Fibroblast of peridontal ligament (primary cell): ENCODE measurements around the gene ATP6V1E1.

Experiments
- DNase-seq: peaks from one replicate; pipeline ENCODE4 v3.0.0-alpha.2; 2010; ENCODE audit errors: extremely low read depth

Gene ATP6V1E1

GRCh38 chr22:17633998-17634323, 5.4 kb upstream of the ATP6V1E1 start:
- no peak for DNase-seq

- DNase-seq = peak; percentile 63
Measured at GRCh38 chr22:17633217-17633997, 4.9 kb upstream of the ATP6V1E1 start.

- no peak for DNase-seq
Measured at GRCh38 chr22:17631076-17631565, 2.6 kb upstream of the ATP6V1E1 start.

- no peak for DNase-seq
Measured at GRCh38 chr22:17629641-17630040, 1.1 kb upstream of the ATP6V1E1 start.

- no peak for DNase-seq
Measured at GRCh38 chr22:17629173-17629489, 582 bp upstream of the ATP6V1E1 start.

GRCh38 chr22:17627961-17628405, 566 bp downstream of the ATP6V1E1 start:
- no peak for DNase-seq

GRCh38 chr22:17613280-17613679, 15.3 kb downstream of the ATP6V1E1 start:
- DNase-seq = no peak

GRCh38 chr22:17612057-17612456, 16.5 kb downstream of the ATP6V1E1 start:
- peak; percentile 85 for DNase-seq

- no peak for DNase-seq
Measured at GRCh38 chr22:17607891-17608521, 20.5 kb downstream of the ATP6V1E1 start.

- DNase-seq = no peak
Measured at GRCh38 chr22:17606496-17606895, 22.1 kb downstream of the ATP6V1E1 start.

GRCh38 chr22:17603668-17604067, 24.9 kb downstream of the ATP6V1E1 start:
- no peak for DNase-seq

GRCh38 chr22:17601031-17601430, 27.5 kb downstream of the ATP6V1E1 start:
- no peak for DNase-seq

GRCh38 chr22:17598318-17598717, 30.2 kb downstream of the ATP6V1E1 start:
- DNase-seq = no peak

- DNase-seq = no peak
Measured at GRCh38 chr22:17597217-17597616, 31.3 kb downstream of the ATP6V1E1 start.

GRCh38 chr22:17596226-17596625, 32.3 kb downstream of the ATP6V1E1 start:
- DNase-seq = no peak

GRCh38 chr22:17592201-17592600, 36.3 kb downstream of the ATP6V1E1 start:
- DNase-seq = no peak

- no peak for DNase-seq
Measured at GRCh38 chr22:17590586-17590985, 38.0 kb downstream of the ATP6V1E1 start.

GRCh38 chr22:17589810-17590375, 38.7 kb downstream of the ATP6V1E1 start:
- no peak for DNase-seq

- DNase-seq = no peak
Measured at GRCh38 chr22:17588606-17589005, 39.9 kb downstream of the ATP6V1E1 start.

- no peak for DNase-seq
Measured at GRCh38 chr22:17587629-17588028, 40.9 kb downstream of the ATP6V1E1 start.

- no peak for DNase-seq
Measured at GRCh38 chr22:17586831-17587440, 41.6 kb downstream of the ATP6V1E1 start.

GRCh38 chr22:17583151-17583550, 45.4 kb downstream of the ATP6V1E1 start:
- DNase-seq = no peak

GRCh38 chr22:17581631-17582030, 46.9 kb downstream of the ATP6V1E1 start:
- no peak for DNase-seq
